Common myeloid progenitor, CD34-positive (primary cell): Measurements from ENCODE around the gene MPIG6B.
A peak's percentile ranks its signal among the peaks of the same experiment; 100 is the strongest.

Experiments
- CTCF ChIA-PET: fragments of 350-600 bp; sonication (Branson Sonifier 250); formaldehyde crosslinking; loops from one replicate; lab custom pipeline; 2021; ENCODE audit warnings: antibody characterized with exemption; lab: Charles Lee
- POLR2A ChIA-PET: fragments of 350-600 bp; sonication (Branson Sonifier 250); formaldehyde crosslinking; loops from one replicate; lab custom pipeline; 2021; ENCODE audit warnings: antibody characterized with exemption; lab: Charles Lee
- DNase-seq, 3 donors: peaks; one replicate each; pipeline versions ENCODE4 v3.0.0 to v3.0.0-alpha.2; 2013
- H3K27ac ChIP-seq, 2 experiments: 1 replicate in 1 of 2; 2 replicates in 1 of 2; pipeline ENCODE4 v1.7.0; 2013; ENCODE audit warnings: inconsistent platforms in 2 of 2, low read length in 2 of 2, mild to moderate bottlenecking in 2 of 2, low read depth in 1 of 2, moderate library complexity in 1 of 2; ENCODE audit not compliant: severe bottlenecking in 2 of 2, insufficient read depth in 1 of 2, poor library complexity in 1 of 2
- H3K27me3 ChIP-seq, 5 experiments: replicated peaks in 2 of 5; 1 replicate in 3 of 5; 2 replicates in 2 of 5; pipeline versions ENCODE4 v1.6.1 to v1.7.0; 2013; ENCODE audit warnings: low read length in 4 of 5, mild to moderate bottlenecking in 2 of 5, moderate library complexity in 2 of 5, inconsistent platforms in 1 of 5; ENCODE audit not compliant: insufficient read depth in 5 of 5, control insufficient read depth in 4 of 5
- H3K36me3 ChIP-seq, 4 experiments: 1 replicate in 2 of 4; 2 replicates in 2 of 4; pipeline versions ENCODE4 v1.6.1 to v1.7.0; 2013; ENCODE audit warnings: low read length in 3 of 4, control low read depth in 1 of 4, mild to moderate bottlenecking in 1 of 4; ENCODE audit not compliant: control insufficient read depth in 4 of 4, insufficient read depth in 4 of 4
- H3K4me1 ChIP-seq, 4 experiments: 1 replicate in 3 of 4; 2 replicates in 1 of 4; pipeline versions ENCODE4 v1.6.1 to v1.7.1; 2013; ENCODE audit warnings: low read length in 3 of 4, mild to moderate bottlenecking in 3 of 4, control low read depth in 1 of 4, inconsistent platforms in 1 of 4, moderate library complexity in 1 of 4; ENCODE audit not compliant: control insufficient read depth in 4 of 4, insufficient read depth in 4 of 4; ENCODE audit errors: control extremely low read depth in 1 of 4
- H3K4me3 ChIP-seq, 7 experiments: 1 replicate in 4 of 7; 2 replicates in 3 of 7; pipeline versions ENCODE4 v1.5.1 to v1.7.0; 2013; ENCODE audit warnings: mild to moderate bottlenecking in 7 of 7, low read length in 6 of 7, moderate library complexity in 6 of 7, inconsistent platforms in 2 of 7, low read depth in 2 of 7, control low read depth in 1 of 7; ENCODE audit not compliant: insufficient read depth in 4 of 7, control insufficient read depth in 1 of 7; ENCODE audit errors: extremely low read depth in 1 of 7
- H3K9me3 ChIP-seq, 5 experiments: 1 replicate in 4 of 5; 2 replicates in 1 of 5; pipeline versions ENCODE4 v1.6.1 to v1.7.1; 2013; ENCODE audit warnings: low read length in 4 of 5, mild to moderate bottlenecking in 2 of 5, inconsistent platforms in 1 of 5, low read depth in 1 of 5, moderate library complexity in 1 of 5; ENCODE audit not compliant: control insufficient read depth in 4 of 5, insufficient read depth in 2 of 5; ENCODE audit errors: control extremely low read depth in 1 of 5
- WGBS: methylation state at CpG from one replicate; pipeline ENCODE4 v1.1.5; 2013; ENCODE audit not compliant: insufficient coverage; 5-methylcytosine and 5-hydroxymethylcytosine counted together

MPIG6B gene

GRCh38 chr6:31690231-31691077 lies 32.7 kb upstream of the MPIG6B start:
- Histone ChIP-seq H3K4me3 (no peak overlapping the region), H3K27ac (peak overlapping the region in 1 of 2 experiments; percentile 77), H3K27me3 (no peaks in the 10 kb centered on the region), H3K9me3 (no peaks in the 10 kb centered on the region), H3K4me1 (no peaks in the 10 kb centered on the region), H3K36me3 (peaks cover 12 to 96% (median 80%) of the 10 kb centered on the region in 4 experiments)
- 95% methylated on average over 4 of the region's 10 CpGs for WGBS
- ChIA-PET CTCF (interaction anchor here (0.8 to 7.8 kb wide), 17 partner anchors 9 to 146 kb away, joined by 3 to 51 read pairs (median 4); partner anchors contain the start of genes ABHD16A, LY6G5B, LY6G5C and LY6G6C), POLR2A (interaction anchor here (1.2 kb wide), 1 partner anchor 9 kb away, joined by 3 read pairs; the partner anchor contains the start of gene LY6G5C)
- no peak for DNase-seq

- CTCF ChIA-PET, result interaction anchor here (0.8 to 7.8 kb wide), 12 partner anchors 10 to 146 kb away, joined by 3 to 51 read pairs (median 4); partner anchors contain the start of genes ABHD16A, LY6G5B, LY6G5C and LY6G6D
These were observed 32.1 kb upstream of the MPIG6B start for GRCh38 chr6:31691078-31691463.

GRCh38 chr6:31691564-31692108 lies 31.5 kb upstream of the MPIG6B start:
- Histone ChIP-seq H3K9me3 (no peaks in the 10 kb centered on the region), H3K36me3 (peaks cover 13 to 93% (median 72%) of the 10 kb centered on the region in 4 experiments), H3K27me3 (no peaks in the 10 kb centered on the region), H3K4me3 (no peak overlapping the region), H3K27ac (no peak overlapping the region), H3K4me1 (no peaks in the 10 kb centered on the region)
- POLR2A ChIA-PET, result interaction anchor here (0.9 kb wide), 1 partner anchor 12 kb away, joined by 3 read pairs; the partner anchor contains the start of gene ABHD16A
- DNase-seq, result no peak
- CTCF ChIA-PET, result interaction anchor here (1.1 to 7.8 kb wide), 7 partner anchors 9 to 140 kb away, joined by 3 to 51 read pairs (median 4); partner anchors contain the start of genes ABHD16A, LY6G5C, LY6G6C and MPIG6B
- WGBS, result 99% methylated on average over 12 of the region's 12 CpGs

More at GRCh38 chr6:31691078-31691463, 32.1 kb upstream of the MPIG6B start:
- H3K9me3 ChIP-seq, result no peaks in the 10 kb centered on the region
- peaks cover 12 to 95% (median 75%) of the 10 kb centered on the region in 4 experiments for H3K36me3 ChIP-seq
- H3K4me1 ChIP-seq, result no peaks in the 10 kb centered on the region
- 95% methylated on average over 2 of the region's 6 CpGs for WGBS
- H3K27me3 ChIP-seq, result no peaks in the 10 kb centered on the region
- H3K27ac ChIP-seq, result peak overlapping the region in 1 of 2 experiments; percentile 77
- no peak for DNase-seq
- H3K4me3 ChIP-seq, result no peak overlapping the region
- POLR2A ChIA-PET, result interaction anchor here (0.9 to 1.2 kb wide), 2 partner anchors 10 to 12 kb away, joined by 3 read pairs; partner anchors contain the start of genes ABHD16A and LY6G5C

DNA sequence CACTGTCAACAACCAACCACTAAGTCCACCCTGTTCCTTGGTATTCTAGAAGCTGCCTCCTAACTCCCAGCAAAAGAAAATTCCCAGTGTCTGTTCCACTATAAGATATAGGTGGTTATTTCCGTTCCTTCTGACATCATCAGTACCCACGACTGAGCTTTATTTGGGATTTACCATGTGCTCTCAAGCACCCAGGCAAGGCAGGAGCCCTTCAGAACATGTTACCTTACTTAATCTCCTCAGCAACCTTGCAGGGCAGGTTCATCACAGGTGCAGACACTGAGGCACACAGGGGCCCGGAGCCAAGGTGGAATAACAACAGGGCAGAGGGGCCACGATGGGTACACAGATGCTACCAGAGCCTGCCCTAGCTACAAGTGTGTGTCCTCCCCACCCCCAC lies 30.8 kb upstream of the MPIG6B start:
- Histone ChIP-seq H3K4me1 (no peaks in the 10 kb centered on the region), H3K9me3 (no peaks in the 10 kb centered on the region), H3K4me3 (no peak overlapping the region), H3K27me3 (no peaks in the 10 kb centered on the region), H3K27ac (no peak overlapping the region), H3K36me3 (peaks cover 14 to 93% (median 72%) of the 10 kb centered on the region in 4 experiments)
- POLR2A ChIA-PET, result interaction anchor here (0.6 kb wide), 1 partner anchor 13 kb away, joined by 3 read pairs; no protein-coding TSS in a partner anchor
- 93% methylated on average over 4 of the region's 4 CpGs for WGBS
- CTCF ChIA-PET, result interaction anchor here (0.8 to 3.5 kb wide), 6 partner anchors 11 to 77 kb away, joined by 3 to 17 read pairs (median 4); partner anchors contain the start of genes LY6G5C, LY6G6C and MPIG6B
- DNase-seq, result no peak

DNA sequence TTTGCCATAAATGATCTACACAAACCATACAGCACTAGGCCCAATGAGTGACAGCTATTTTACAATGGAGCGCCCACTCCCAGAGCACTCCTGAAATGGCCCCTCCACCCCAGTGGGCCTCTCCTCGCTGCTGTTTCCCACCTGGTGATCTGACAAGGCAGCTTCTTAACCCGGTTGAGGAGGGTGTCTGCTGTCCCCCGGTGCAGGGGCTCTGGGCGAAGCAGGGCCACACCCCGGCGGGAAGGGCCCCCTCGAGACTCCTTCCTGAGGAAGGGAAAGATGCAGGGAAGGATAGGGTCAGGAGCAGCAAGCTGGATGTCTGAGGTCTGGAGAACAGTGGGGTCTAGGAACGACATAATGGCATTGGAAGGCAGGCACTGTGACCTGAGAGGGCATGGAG lies 30.3 kb upstream of the MPIG6B start:
- ChIA-PET CTCF (interaction anchor here (0.8 to 3.5 kb wide), 7 partner anchors 11 to 31 kb away, joined by 3 to 17 read pairs (median 4); partner anchors contain the start of genes ABHD16A, LY6G5C, LY6G6C and MPIG6B), POLR2A (interaction anchor here (0.6 kb wide), 1 partner anchor 13 kb away, joined by 3 read pairs; no protein-coding TSS in a partner anchor)
- WGBS, result 94% methylated on average over 5 of the region's 9 CpGs

DNA sequence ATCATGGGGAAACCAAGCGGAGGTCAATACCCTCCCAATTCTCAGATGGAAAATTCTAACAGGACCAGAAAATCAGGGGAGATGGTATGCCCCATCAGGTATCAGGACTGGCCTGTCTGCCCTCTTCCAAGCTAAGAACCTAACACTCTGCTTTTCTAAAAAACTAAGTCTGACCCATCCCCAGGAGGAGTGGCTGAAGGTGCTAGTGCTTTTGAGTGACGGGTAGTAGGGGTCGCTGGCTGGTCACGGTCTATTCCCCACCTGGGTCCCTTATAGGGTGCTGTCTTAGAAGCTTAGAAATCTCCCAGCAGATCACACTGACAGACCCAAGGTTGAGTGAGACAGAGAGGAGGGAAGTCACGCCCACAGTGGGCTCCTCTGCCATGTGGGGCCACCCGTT lies 29.6 kb upstream of the MPIG6B start:
- Histone ChIP-seq H3K4me3 (no peak overlapping the region), H3K27me3 (no peaks in the 10 kb centered on the region), H3K4me1 (no peaks in the 10 kb centered on the region), H3K27ac (peak overlapping the region in 1 of 2 experiments; percentile 38), H3K9me3 (no peaks in the 10 kb centered on the region), H3K36me3 (peaks cover 14 to 88% (median 63%) of the 10 kb centered on the region in 4 experiments)
- 95% methylated on average over 2 of the region's 6 CpGs for WGBS
- ChIA-PET CTCF (interaction anchor here (1.0 to 3.5 kb wide), 7 partner anchors 9 to 34 kb away, joined by 3 to 17 read pairs (median 4); partner anchors contain the start of genes ABHD16A, LY6G5C and MPIG6B), POLR2A (no interaction called here)
- no peak for DNase-seq

More for the DNA sequence above, 30.3 kb upstream of the MPIG6B start:
- H3K36me3 ChIP-seq, result peaks cover 14 to 92% (median 70%) of the 10 kb centered on the region in 4 experiments
- H3K4me3 ChIP-seq, result no peak overlapping the region
- no peaks in the 10 kb centered on the region for H3K27me3 ChIP-seq
- no peak overlapping the region for H3K27ac ChIP-seq
- no peaks in the 10 kb centered on the region for H3K9me3 ChIP-seq
- H3K4me1 ChIP-seq, result no peaks in the 10 kb centered on the region
- DNase-seq, result no peak
